Smooth muscle cell (in vitro differentiated cells): ENCODE measurements around the gene ILDR1. TPM values are rescaled to one million over a fixed set of nuclear protein-coding genes. Genes with fewer than 3 reads are reported as not detected.

Experiments used
- DNase-seq: peaks from one replicate; lab custom pipeline; 2025; ENCODE audit not compliant: unreplicated experiment; lab: John Stamatoyannopoulos, UW
- H2AFZ ChIP-seq: fragments of 200-600 bp; sonication (generic); 2 replicates; pipeline ENCODE4 v1.6.0; 2016; ENCODE audit warnings: antibody characterized with exemption, low read depth, mild to moderate bottlenecking
- H3F3A ChIP-seq: fragments of 200-600 bp; sonication (generic); 2 replicates; pipeline ENCODE4 v1.6.0; 2017; ENCODE audit warnings: antibody characterized with exemption, low read depth
- H3K27ac ChIP-seq: fragments of 200-600 bp; sonication (generic); 2 replicates; pipeline ENCODE4 v1.5.1; 2016; ENCODE audit warnings: low read depth, mild to moderate bottlenecking
- H3K27me3 ChIP-seq: fragments of 200-600 bp; sonication (generic); 2 replicates; pipeline ENCODE4 v1.6.1; 2016; ENCODE audit warnings: low read depth, mild to moderate bottlenecking
- H3K36me3 ChIP-seq: fragments of 200-600 bp; sonication (generic); 2 replicates; pipeline ENCODE4 v1.5.1; 2016; ENCODE audit warnings: low read depth
- H3K4me1 ChIP-seq: fragments of 200-600 bp; sonication (generic); 2 replicates; pipeline ENCODE4 v1.5.1; 2016; ENCODE audit warnings: low read depth
- H3K4me2 ChIP-seq: fragments of 200-600 bp; sonication (generic); 2 replicates; pipeline ENCODE4 v1.6.0; 2016; ENCODE audit warnings: mild to moderate bottlenecking
- H3K4me3 ChIP-seq: fragments of 200-600 bp; sonication (generic); 2 replicates; pipeline ENCODE4 v1.5.1; 2016; ENCODE audit warnings: mild to moderate bottlenecking
- H3K79me2 ChIP-seq: fragments of 200-600 bp; sonication (generic); 2 replicates; pipeline ENCODE4 v1.6.0; 2016; ENCODE audit warnings: low read depth, mild to moderate bottlenecking
- H3K9ac ChIP-seq: fragments of 200-600 bp; sonication (generic); 2 replicates; pipeline ENCODE4 v1.6.0; 2016; ENCODE audit warnings: low read depth
- H3K9me3 ChIP-seq: fragments of 200-600 bp; sonication (generic); replicated peaks from 2 replicates; pipeline ENCODE4 v1.5.1; 2016; ENCODE audit warnings: low read depth
- H4K20me1 ChIP-seq: fragments of 200-600 bp; sonication (generic); 2 replicates; pipeline ENCODE4 v1.6.0; 2016; ENCODE audit warnings: low read depth
- WGBS: methylation state at CpG from one replicate; pipeline ENCODE4 v1.1.7; 2016; ENCODE audit warnings: low lambda C conversion rate; 5-methylcytosine and 5-hydroxymethylcytosine counted together
- polyA plus RNA-seq: library from polyadenylated mRNA; unstranded; fragments of >200 nt; fragmentation: Nextera tagmentation; extraction: Ambion mirVana; gene quantifications from 2 replicates; pipeline ENCODE4 v1.2.1, GENCODE V29; 2016
- total RNA-seq: library from RNA; depleted of rRNA; stranded (reverse); fragments of >200 nt; gene quantifications from 2 replicates; pipeline ENCODE4 v1.2.3, GENCODE V29; 2014
- TF ChIP-seq, protein P1 (sequence below): fragments of 200-600 bp; sonication (generic); IDR thresholded peaks from 2 replicates; pipeline ENCODE4 v1.5.1; 2017; ENCODE audit warnings: borderline replicate concordance, mild to moderate bottlenecking, antibody characterized with exemption; ENCODE audit not compliant: insufficient read depth, poor library complexity, severe bottlenecking

The ILDR1 gene
- total and polyA plus RNA-seq, 2 experiments from 2014 or later, result 1.4 TPM; not detected in 1

DNA sequence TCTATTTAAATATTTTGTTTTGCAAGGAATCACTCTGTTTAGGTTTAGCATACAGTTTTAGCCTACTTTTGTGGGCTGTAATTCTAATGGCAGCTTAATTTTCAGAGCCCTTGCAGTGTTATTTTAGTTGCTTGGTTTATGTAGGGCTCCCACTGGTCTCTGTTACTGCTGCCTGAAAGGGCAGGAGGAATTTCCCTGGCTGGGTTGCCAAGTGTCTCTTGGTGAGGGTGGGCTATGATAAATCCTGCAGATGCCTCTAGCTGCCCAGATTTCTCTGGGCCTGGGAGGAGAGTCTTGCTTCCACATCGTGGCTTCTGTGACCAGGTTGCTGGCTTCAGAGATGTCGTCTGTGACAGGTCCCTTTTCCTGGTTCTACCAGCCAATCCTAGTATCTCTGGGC is 36.2 kb downstream of the ILDR1 start:
- Histone ChIP-seq H3K27ac (no peak overlapping the region), H3K4me3 (no peak overlapping the region), H4K20me1 (no peaks in the 10 kb centered on the region), H3F3A (peaks cover 6% of the 10 kb centered on the region), H2AFZ (no peak overlapping the region), H3K9me3 (peaks cover 10% of the 10 kb centered on the region), H3K4me1 (no peaks in the 10 kb centered on the region), H3K27me3 (no peaks in the 10 kb centered on the region), H3K36me3 (no peaks in the 10 kb centered on the region), H3K79me2 (no peaks in the 10 kb centered on the region), H3K9ac (no peak overlapping the region), H3K4me2 (no peak overlapping the region)
- TF ChIP-seq, protein P1, sequence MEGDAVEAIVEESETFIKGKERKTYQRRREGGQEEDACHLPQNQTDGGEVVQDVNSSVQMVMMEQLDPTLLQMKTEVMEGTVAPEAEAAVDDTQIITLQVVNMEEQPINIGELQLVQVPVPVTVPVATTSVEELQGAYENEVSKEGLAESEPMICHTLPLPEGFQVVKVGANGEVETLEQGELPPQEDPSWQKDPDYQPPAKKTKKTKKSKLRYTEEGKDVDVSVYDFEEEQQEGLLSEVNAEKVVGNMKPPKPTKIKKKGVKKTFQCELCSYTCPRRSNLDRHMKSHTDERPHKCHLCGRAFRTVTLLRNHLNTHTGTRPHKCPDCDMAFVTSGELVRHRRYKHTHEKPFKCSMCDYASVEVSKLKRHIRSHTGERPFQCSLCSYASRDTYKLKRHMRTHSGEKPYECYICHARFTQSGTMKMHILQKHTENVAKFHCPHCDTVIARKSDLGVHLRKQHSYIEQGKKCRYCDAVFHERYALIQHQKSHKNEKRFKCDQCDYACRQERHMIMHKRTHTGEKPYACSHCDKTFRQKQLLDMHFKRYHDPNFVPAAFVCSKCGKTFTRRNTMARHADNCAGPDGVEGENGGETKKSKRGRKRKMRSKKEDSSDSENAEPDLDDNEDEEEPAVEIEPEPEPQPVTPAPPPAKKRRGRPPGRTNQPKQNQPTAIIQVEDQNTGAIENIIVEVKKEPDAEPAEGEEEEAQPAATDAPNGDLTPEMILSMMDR, result no peak
- DNase-seq, result no peak
- 72% methylated on average over 2 of the region's 2 CpGs for WGBS

- DNase-seq, result no peak
- no peak overlapping the region for H3K9ac ChIP-seq
- no peaks in the 10 kb centered on the region for H3K36me3 ChIP-seq
- no peak overlapping the region for H3K27ac ChIP-seq
- H3F3A ChIP-seq, result no peaks in the 10 kb centered on the region
- H3K27me3 ChIP-seq, result no peaks in the 10 kb centered on the region
- no peak overlapping the region for H2AFZ ChIP-seq
- no peaks in the 10 kb centered on the region for H3K79me2 ChIP-seq
- no peaks in the 10 kb centered on the region for H4K20me1 ChIP-seq
- H3K4me2 ChIP-seq, result no peak overlapping the region
- TF ChIP-seq, protein P1, result no peak
- peaks cover 10% of the 10 kb centered on the region for H3K9me3 ChIP-seq
- no peaks in the 10 kb centered on the region for H3K4me1 ChIP-seq
- 86% methylated on average over 2 of the region's 2 CpGs for WGBS
- no peak overlapping the region for H3K4me3 ChIP-seq
Measured at GRCh38 chr3:121981473-121981872, 40.6 kb downstream of the ILDR1 start.

DNA sequence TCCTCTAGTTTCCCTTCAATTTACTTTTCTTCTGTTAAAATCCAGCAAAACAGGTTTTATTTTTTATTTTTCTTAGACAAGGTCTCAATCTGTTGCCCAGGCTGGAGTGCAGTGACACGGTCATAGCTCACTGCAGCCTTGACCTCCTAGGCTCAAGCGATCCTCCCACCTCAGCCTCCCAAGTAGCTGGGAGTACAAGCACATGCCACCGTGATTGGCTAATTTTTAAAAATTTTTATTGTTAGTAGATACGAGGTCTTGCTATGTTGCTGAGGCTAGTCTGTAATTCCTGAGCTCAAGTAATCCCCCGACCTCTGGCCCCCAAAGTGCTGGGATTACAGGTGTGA is 41.6 kb downstream of the ILDR1 start:
- H2AFZ ChIP-seq, result peak overlapping the region; percentile 2
- H3K27me3 ChIP-seq, result no peaks in the 10 kb centered on the region
- no peak for DNase-seq
- H3K79me2 ChIP-seq, result no peaks in the 10 kb centered on the region
- H3K9me3 ChIP-seq, result peaks cover 10% of the 10 kb centered on the region
- no peak overlapping the region for H3K9ac ChIP-seq
- TF ChIP-seq, protein P1, result no peak
- H3K4me3 ChIP-seq, result no peak overlapping the region
- no peaks in the 10 kb centered on the region for H3K36me3 ChIP-seq
- H3F3A ChIP-seq, result no peaks in the 10 kb centered on the region
- no peaks in the 10 kb centered on the region for H4K20me1 ChIP-seq
- H3K4me1 ChIP-seq, result no peaks in the 10 kb centered on the region
- 94% methylated on average over 5 of the region's 5 CpGs for WGBS
- H3K4me2 ChIP-seq, result no peak overlapping the region
- H3K27ac ChIP-seq, result no peak overlapping the region

DNA sequence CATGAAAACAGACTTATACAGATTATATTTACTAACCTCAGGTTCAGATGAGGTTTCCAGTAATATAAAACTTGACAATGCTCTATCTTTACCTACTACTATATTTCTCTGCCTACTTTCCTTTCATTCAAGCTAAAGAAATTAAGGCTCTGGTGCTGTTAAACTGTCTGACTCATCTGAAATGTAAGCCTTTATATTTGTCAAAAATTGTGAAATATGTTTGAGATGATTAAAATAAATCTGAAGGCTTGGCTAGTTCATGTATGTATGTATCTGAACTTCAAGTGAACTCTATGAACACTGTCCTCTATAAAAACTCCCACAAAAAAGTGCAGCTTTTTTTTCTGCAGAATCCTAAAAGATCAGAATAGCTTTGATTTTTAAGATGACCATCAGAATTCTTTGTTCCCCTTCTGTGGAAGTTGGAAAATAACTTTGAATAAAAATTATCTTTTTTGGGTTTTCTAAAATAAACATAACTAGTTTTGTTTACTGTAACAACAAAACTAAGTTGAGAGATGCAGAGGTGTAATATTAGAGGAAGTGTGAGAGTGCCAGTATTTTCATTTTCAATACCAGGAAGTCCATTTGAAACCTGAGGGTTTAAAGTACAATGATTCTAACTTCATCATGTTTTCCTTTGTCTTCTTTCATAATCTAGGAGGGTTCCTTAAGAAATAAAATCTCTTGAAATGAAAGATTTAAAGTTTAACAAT is 42.2 kb downstream of the ILDR1 start:
- H3K4me2 ChIP-seq, result no peak overlapping the region
- peaks cover 10% of the 10 kb centered on the region for H3K9me3 ChIP-seq
- H3K36me3 ChIP-seq, result no peaks in the 10 kb centered on the region
- no peak for DNase-seq
- H3K27ac ChIP-seq, result no peak overlapping the region
- peak overlapping the region; percentile 2 for H2AFZ ChIP-seq
- H3K27me3 ChIP-seq, result no peaks in the 10 kb centered on the region
- no peaks in the 10 kb centered on the region for H4K20me1 ChIP-seq
- H3K4me1 ChIP-seq, result no peaks in the 10 kb centered on the region
- no peaks in the 10 kb centered on the region for H3K79me2 ChIP-seq
- TF ChIP-seq, protein P1, result no peak
- no peaks in the 10 kb centered on the region for H3F3A ChIP-seq
- H3K9ac ChIP-seq, result no peak overlapping the region
- H3K4me3 ChIP-seq, result no peak overlapping the region
